Measurements from ENCODE around the gene CLK3. TPM values are rescaled to one million over a fixed set of nuclear protein-coding genes. Genes with fewer than 3 reads are reported as not detected.

CLK3 gene
- total RNA-seq, 2 experiments from 2014 or later, result 86.5 to 109 TPM

- H3K36me3 ChIP-seq (ENCODE audit: insufficient read depth, low read length), result peaks cover 31% of the 10 kb centered on the region; the same call in 1 of the 2 replicates
- CTCF ChIA-PET (ENCODE audit: unreplicated experiment), result no interaction called here
- no TSS peak for BruUV-seq (replicated peaks)
- no peaks in the 10 kb centered on the region for H3K9me2 ChIP-seq (ENCODE audit: insufficient read depth, low read length)
- DNase-seq (ENCODE audit: low spot score), result no peak
- TF ChIP-seq EZH2phosphoT487 (IDR thresholded peaks at IDR 0.05; ENCODE audit: borderline replicate concordance, low read depth, low read length) (no peak), CTCF (conservative IDR thresholded peaks at IDR 0.05; ENCODE audit: low read length) (no peak)
- H3K4me1 ChIP-seq (ENCODE audit: insufficient read depth, low read length, poor library complexity, severe bottlenecking), result no peaks in the 10 kb centered on the region
- H2AFZ ChIP-seq (ENCODE audit: low read length), result no peak overlapping the region
- H4K20me1 ChIP-seq (ENCODE audit: insufficient read depth, low read length), result no peaks in the 10 kb centered on the region; the same call in 1 of the 2 replicates
- intact Hi-C loops (cut with micrococcal nuclease; ENCODE audit: unreplicated experiment), result no loop called here
- no peaks in the 10 kb centered on the region for H3K79me2 ChIP-seq (ENCODE audit: insufficient read depth, low read depth, low read length)
- H3K9me3 ChIP-seq (ENCODE audit: low read length), result no peaks in the 10 kb centered on the region
- no peak overlapping the region for H3K4me2 ChIP-seq (ENCODE audit: low read length)
- POLR2A ChIA-PET, result no interaction called here
- no peak overlapping the region for H3K27ac ChIP-seq (ENCODE audit: low read depth, low read length, poor library complexity, severe bottlenecking)
- H3K4me3 ChIP-seq (ENCODE audit: low read depth, low read length, poor library complexity, severe bottlenecking), result no peak overlapping the region
Measured at GRCh38 chr15:74642348-74642733, 26.7 kb downstream of the CLK3 start.

- intact Hi-C loops (cut with micrococcal nuclease; ENCODE audit: unreplicated experiment), result no loop called here
- no TSS peak for BruUV-seq (replicated peaks)
- POLR2A ChIA-PET, result no interaction called here
- DNase-seq (ENCODE audit: low spot score), result no peak
- CTCF ChIA-PET (ENCODE audit: unreplicated experiment), result no interaction called here
- H3K36me3 ChIP-seq (ENCODE audit: insufficient read depth, low read length), result peaks cover 31% of the 10 kb centered on the region; the same call in 1 of the 2 replicates
- no peaks in the 10 kb centered on the region for H3K9me3 ChIP-seq (ENCODE audit: low read length)
- no peaks in the 10 kb centered on the region; the same call in 1 of the 2 replicates for H4K20me1 ChIP-seq (ENCODE audit: insufficient read depth, low read length)
- H3K79me2 ChIP-seq (ENCODE audit: insufficient read depth, low read depth, low read length), result no peaks in the 10 kb centered on the region
- no peak overlapping the region for H3K27ac ChIP-seq (ENCODE audit: low read depth, low read length, poor library complexity, severe bottlenecking)
- H3K4me2 ChIP-seq (ENCODE audit: low read length), result no peak overlapping the region
- no peak overlapping the region for H2AFZ ChIP-seq (ENCODE audit: low read length)
- no peak overlapping the region for H3K4me3 ChIP-seq (ENCODE audit: low read depth, low read length, poor library complexity, severe bottlenecking)
- H3K9me2 ChIP-seq (ENCODE audit: insufficient read depth, low read length), result no peaks in the 10 kb centered on the region
- no peaks in the 10 kb centered on the region for H3K4me1 ChIP-seq (ENCODE audit: insufficient read depth, low read length, poor library complexity, severe bottlenecking)
- TF ChIP-seq CTCF (conservative IDR thresholded peaks at IDR 0.05; ENCODE audit: low read length) (no peak), EZH2phosphoT487 (IDR thresholded peaks at IDR 0.05; ENCODE audit: borderline replicate concordance, low read depth, low read length) (no peak)
Measured at GRCh38 chr15:74642734-74643664, 27.4 kb downstream of the CLK3 start.

- BruUV-seq (replicated peaks), result no TSS peak
- Histone ChIP-seq H3K79me2 (ENCODE audit: insufficient read depth, low read depth, low read length) (no peaks in the 10 kb centered on the region), H4K20me1 (ENCODE audit: insufficient read depth, low read length) (no peaks in the 10 kb centered on the region; the same call in 1 of the 2 replicates), H2AFZ (ENCODE audit: low read length) (no peak overlapping the region), H3K9me2 (ENCODE audit: insufficient read depth, low read length) (no peaks in the 10 kb centered on the region), H3K27ac (ENCODE audit: low read depth, low read length, poor library complexity, severe bottlenecking) (no peak overlapping the region), H3K4me1 (ENCODE audit: insufficient read depth, low read length, poor library complexity, severe bottlenecking) (no peaks in the 10 kb centered on the region), H3K9me3 (ENCODE audit: low read length) (no peaks in the 10 kb centered on the region), H3K4me2 (ENCODE audit: low read length) (no peak overlapping the region), H3K36me3 (ENCODE audit: insufficient read depth, low read length) (peaks cover 28% of the 10 kb centered on the region; the same call in 1 of the 2 replicates), H3K4me3 (ENCODE audit: low read depth, low read length, poor library complexity, severe bottlenecking) (no peak overlapping the region)
- ChIA-PET CTCF (ENCODE audit: unreplicated experiment) (no interaction called here), POLR2A (no interaction called here)
- TF ChIP-seq CTCF (conservative IDR thresholded peaks at IDR 0.05; ENCODE audit: low read length), result no peak
- DNase-seq (ENCODE audit: low spot score), result no peak
- intact Hi-C loops (cut with micrococcal nuclease; ENCODE audit: unreplicated experiment), result no loop called here
Measured at GRCh38 chr15:74643665-74644204, 28.1 kb downstream of the CLK3 start.

All from OCI-LY7 (cell line).